HG02759 (cell line): ENCODE data around the gene OLFML2A.

Experiments
- ATAC-seq: cut with Tn5 transposase; IDR thresholded peaks from one replicate; pipeline ENCODE4 v1.9.1; 2021; ENCODE audit warnings: mild to moderate bottlenecking, moderate library complexity; ENCODE audit not compliant: unreplicated experiment

The OLFML2A gene

GRCh38 chr9:124849801-124850200 is 72.9 kb downstream of the OLFML2A start:
- no peak for ATAC-seq

- ATAC-seq, result no peak
Observed at GRCh38 chr9:124852121-124852828, 75.3 kb downstream of the OLFML2A start.

- peak; percentile 82 for ATAC-seq
Observed at GRCh38 chr9:124852829-124853531, 76.0 kb downstream of the OLFML2A start, which contains the start of gene WDR38. Gene WDR38 (plus strand): TSS chr9:124853460. CDS start chr9:124853532, 72 bp downstream.

GRCh38 chr9:124853605-124854143 is 76.7 kb downstream of the OLFML2A start:
- ATAC-seq, result no peak

- ATAC-seq, result no peak
Observed at GRCh38 chr9:124854161-124854560, 77.2 kb downstream of the OLFML2A start.

- no peak for ATAC-seq
Observed at GRCh38 chr9:124854822-124855221, 77.9 kb downstream of the OLFML2A start.

GRCh38 chr9:124855566-124855943 is 78.6 kb downstream of the OLFML2A start:
- no peak for ATAC-seq

GRCh38 chr9:124855944-124856765 is 79.2 kb downstream of the OLFML2A start:
- ATAC-seq, result no peak

GRCh38 chr9:124857533-124858162 is 80.7 kb downstream of the OLFML2A start:
- ATAC-seq, result no peak

GRCh38 chr9:124858330-124859046 is 81.6 kb downstream of the OLFML2A start:
- ATAC-seq, result no peak

- ATAC-seq, result no peak
Observed at GRCh38 chr9:124859803-124860581, 83.1 kb downstream of the OLFML2A start.

- no peak for ATAC-seq
Observed at GRCh38 chr9:124860582-124861341, 83.8 kb downstream of the OLFML2A start.

GRCh38 chr9:124861342-124862229 is 84.7 kb downstream of the OLFML2A start, which contains the start of the genes ARPC5L and RPL35:
Gene ARPC5L (plus strand): TSS chr9:124862130. CDS start chr9:124869291, 7,161 bp downstream.
Gene RPL35 (minus strand): TSS chr9:124861957. CDS start chr9:124861912, 45 bp downstream.
- ATAC-seq, result peak; percentile 93

GRCh38 chr9:124863371-124863871 is 86.5 kb downstream of the OLFML2A start:
- ATAC-seq, result no peak
